HG03025 (cell line): ENCODE measurements around the gene TEDC2.
"Not testable (repeated sequence)": the region's sequence is repeated elsewhere in the genome, so short reads cannot be mapped to it uniquely, and the experiment has no call there.

ENCODE experiments used
- ATAC-seq: cut with Tn5 transposase; IDR thresholded peaks from one replicate; pipeline ENCODE4 v1.9.1; 2021; ENCODE audit warnings: mild to moderate bottlenecking, moderate library complexity; ENCODE audit not compliant: unreplicated experiment, low FRiP score

TEDC2 gene

GRCh38 chr16:2437032-2437790 is 22.7 kb upstream of the TEDC2 start:
- ATAC-seq = no peak

GRCh38 chr16:2438121-2438520 is 21.8 kb upstream of the TEDC2 start:
- no peak for ATAC-seq

GRCh38 chr16:2439598-2439997 is 20.3 kb upstream of the TEDC2 start:
- no peak for ATAC-seq

GRCh38 chr16:2441143-2441804 is 18.6 kb upstream of the TEDC2 start:
- ATAC-seq = not testable (repeated sequence)

- ATAC-seq = no peak
Observed at GRCh38 chr16:2443555-2443954, 16.4 kb upstream of the TEDC2 start.

GRCh38 chr16:2447920-2448583 is 11.9 kb upstream of the TEDC2 start:
- ATAC-seq = no peak

- no peak for ATAC-seq
Observed at GRCh38 chr16:2449118-2449517, 10.8 kb upstream of the TEDC2 start.

GRCh38 chr16:2450535-2450934 is 9.4 kb upstream of the TEDC2 start:
- ATAC-seq = no peak

GRCh38 chr16:2450975-2451381 is 8.9 kb upstream of the TEDC2 start:
- ATAC-seq = no peak

GRCh38 chr16:2451851-2452320 is 8.0 kb upstream of the TEDC2 start:
- no peak for ATAC-seq

GRCh38 chr16:2452650-2453049 is 7.3 kb upstream of the TEDC2 start:
- no peak for ATAC-seq

- ATAC-seq = no peak
Observed at GRCh38 chr16:2455081-2455845, 4.6 kb upstream of the TEDC2 start.

- no peak for ATAC-seq
Observed at GRCh38 chr16:2456551-2457153, 3.3 kb upstream of the TEDC2 start.

GRCh38 chr16:2457267-2457666 is 2.6 kb upstream of the TEDC2 start:
- ATAC-seq = no peak

- ATAC-seq = no peak
Observed at GRCh38 chr16:2457946-2458345, 2.0 kb upstream of the TEDC2 start.

GRCh38 chr16:2458887-2459646 is 842 bp upstream of the TEDC2 start:
- ATAC-seq = no peak

GRCh38 chr16:2460391-2460713 is 443 bp downstream of the TEDC2 start:
- ATAC-seq = no peak

- ATAC-seq = no peak
Observed at GRCh38 chr16:2460916-2461315, 1.0 kb downstream of the TEDC2 start.

- ATAC-seq = no peak
Observed at GRCh38 chr16:2462031-2462866, 2.3 kb downstream of the TEDC2 start.
